ENCODE results near the gene CFAP251.

CFAP251 gene

GRCh38 chr12:122032580-122032979 lies 114.2 kb downstream of the CFAP251 start (continued):
- TF ChIP-seq GLI4 (tag by site-specific recombination; IDR thresholded peaks at IDR 0.05) (no peak), ZBTB26 (tag by site-specific recombination; optimal IDR thresholded peaks at IDR 0.05) (no peak), ZNF37A (tag by site-specific recombination; IDR thresholded peaks at IDR 0.05) (no peak)

- no peaks in the 10 kb centered on the region for H3K9me3 ChIP-seq (ENCODE audit: control insufficient read depth, insufficient read depth, low read depth, low read length)
- no peak overlapping the region for H3K27ac ChIP-seq (ENCODE audit: extremely low read depth, low read depth, low read length)
- no peaks in the 10 kb centered on the region; the same call in 1 of the 2 replicates for H3K4me1 ChIP-seq (ENCODE audit: control insufficient read depth, insufficient read depth, low read length)
- no peak overlapping the region for H3K4me3 ChIP-seq (ENCODE audit: low read depth, low read length)
- ChIA-PET CTCF (no interaction called here), POLR2A (no interaction called here)
- peaks cover 33 to 42% of the 10 kb centered on the region in 2 experiments; a peak in 2 of 3 replicates for H3K36me3 ChIP-seq (ENCODE audit: control insufficient read depth in 2 of 2, insufficient read depth in 1 of 2, low read length in 2 of 2)
- no peak for TF ChIP-seq ZNF549 (tag by site-specific recombination; IDR thresholded peaks at IDR 0.05)
- no peak for TF ChIP-seq ZBTB17 (tag by site-specific recombination; IDR thresholded peaks at IDR 0.05)
- TF ChIP-seq ZNF629 (tag by site-specific recombination; IDR thresholded peaks at IDR 0.05): no peak
- TF ChIP-seq ZNF654 (tag by site-specific recombination; IDR thresholded peaks at IDR 0.05; ENCODE audit: low read depth): no peak
- no peak for TF ChIP-seq ZNF10 (tag by site-specific recombination; IDR thresholded peaks at IDR 0.05)
- TF ChIP-seq TRIM28 (IDR thresholded peaks at IDR 0.05; ENCODE audit: borderline replicate concordance, low read length): no peak
- TF ChIP-seq ZNF140 (tag by site-specific recombination; IDR thresholded peaks at IDR 0.05): no peak
- no peak for TF ChIP-seq ZNF521 (tag by site-specific recombination; IDR thresholded peaks at IDR 0.05)
- no peak for TF ChIP-seq CTCF (tag by site-specific recombination; IDR thresholded peaks at IDR 0.05)
These were observed 116.9 kb downstream of the CFAP251 start for GRCh38 chr12:122035292-122035691.

GRCh38 chr12:122036153-122036552 lies 117.8 kb downstream of the CFAP251 start:
- peak; percentile 84 for TF ChIP-seq ZNF121 (tag by site-specific recombination; IDR thresholded peaks at IDR 0.05)
- TF ChIP-seq KLF10 (tag by site-specific recombination; IDR thresholded peaks at IDR 0.05): no peak
- TF ChIP-seq HIC1 (tag by site-specific recombination; IDR thresholded peaks at IDR 0.05): no peak
- POLR2A ChIA-PET: interaction anchor here (0.6 kb wide), 1 partner anchor 138 kb away, joined by 5 read pairs; no protein-coding TSS in a partner anchor
- no peaks in the 10 kb centered on the region; the same call in 1 of the 2 replicates for H3K4me1 ChIP-seq (ENCODE audit: control insufficient read depth, insufficient read depth, low read length)
- no peaks in the 10 kb centered on the region for H3K9me3 ChIP-seq (ENCODE audit: control insufficient read depth, insufficient read depth, low read depth, low read length)
- H3K27ac ChIP-seq (ENCODE audit: extremely low read depth, low read depth, low read length): no peak overlapping the region
- H3K36me3 ChIP-seq (ENCODE audit: control insufficient read depth in 2 of 2, insufficient read depth in 1 of 2, low read length in 2 of 2): peaks cover 34 to 48% of the 10 kb centered on the region in 2 experiments; a peak in 2 of 3 replicates
- CTCF ChIA-PET: no interaction called here
- no peak overlapping the region for H3K4me3 ChIP-seq (ENCODE audit: low read depth, low read length)
